H54 (cell line): Measurements from ENCODE around the gene ZNF821.

Experiments used
- DNase-seq: peaks from one replicate; pipeline ENCODE4 v3.0.0; 2011; ENCODE audit warnings: low spot score, mixed read lengths; ENCODE audit not compliant: insufficient read length
- FAIRE-seq: peaks from 3 replicates; lab custom pipeline; 2011; peaks lifted over from hg19 to GRCh38; lab: Jason Lieb, UNC
- POLR2A ChIP-seq: IDR thresholded peaks from 2 replicates; pipeline ENCODE4 v1.6.1; 2011; ENCODE audit warnings: low read depth, mild to moderate bottlenecking, low read length

The ZNF821 gene

DNA sequence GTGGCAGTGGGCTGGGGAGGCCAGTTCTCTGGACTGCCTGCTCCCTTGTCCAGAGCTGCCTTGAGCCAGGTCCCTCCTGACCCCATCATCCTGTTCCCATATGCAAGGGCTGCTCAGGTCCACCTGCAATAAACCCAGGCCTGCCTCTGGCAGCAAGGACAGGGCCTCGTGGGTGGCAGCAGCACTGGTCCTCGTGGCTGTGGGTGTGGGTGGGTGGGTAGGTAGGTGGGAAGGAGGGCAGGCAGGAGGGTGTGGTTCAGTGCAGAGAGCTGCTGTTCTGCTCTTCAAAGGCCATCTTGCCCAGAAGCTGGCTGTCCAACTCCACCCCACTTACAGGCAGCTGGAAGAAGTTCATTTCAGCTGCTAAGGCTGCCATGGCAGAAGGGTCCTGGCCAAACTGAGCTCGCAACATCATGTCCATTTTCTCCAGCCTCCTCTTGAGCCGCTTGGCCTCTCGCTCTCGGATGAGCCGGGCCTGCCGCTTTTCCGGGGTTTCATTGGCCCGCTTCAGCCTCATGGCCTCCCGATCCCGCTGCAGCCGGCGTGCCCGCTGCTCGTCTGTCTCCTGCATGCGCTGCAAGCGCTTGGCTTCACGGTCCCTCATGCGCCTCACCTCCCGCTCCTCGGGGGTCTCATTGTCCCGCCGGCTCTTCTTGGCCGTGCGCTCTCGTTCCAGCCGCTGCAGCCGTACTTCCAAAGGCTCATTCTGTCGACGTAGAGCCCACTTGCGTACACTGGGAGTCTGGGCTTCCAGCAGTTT, 24.0 kb downstream of the ZNF821 start:
- no peak for DNase-seq
- TF ChIP-seq POLR2A, result no peak
- no peak for FAIRE-seq

DNA sequence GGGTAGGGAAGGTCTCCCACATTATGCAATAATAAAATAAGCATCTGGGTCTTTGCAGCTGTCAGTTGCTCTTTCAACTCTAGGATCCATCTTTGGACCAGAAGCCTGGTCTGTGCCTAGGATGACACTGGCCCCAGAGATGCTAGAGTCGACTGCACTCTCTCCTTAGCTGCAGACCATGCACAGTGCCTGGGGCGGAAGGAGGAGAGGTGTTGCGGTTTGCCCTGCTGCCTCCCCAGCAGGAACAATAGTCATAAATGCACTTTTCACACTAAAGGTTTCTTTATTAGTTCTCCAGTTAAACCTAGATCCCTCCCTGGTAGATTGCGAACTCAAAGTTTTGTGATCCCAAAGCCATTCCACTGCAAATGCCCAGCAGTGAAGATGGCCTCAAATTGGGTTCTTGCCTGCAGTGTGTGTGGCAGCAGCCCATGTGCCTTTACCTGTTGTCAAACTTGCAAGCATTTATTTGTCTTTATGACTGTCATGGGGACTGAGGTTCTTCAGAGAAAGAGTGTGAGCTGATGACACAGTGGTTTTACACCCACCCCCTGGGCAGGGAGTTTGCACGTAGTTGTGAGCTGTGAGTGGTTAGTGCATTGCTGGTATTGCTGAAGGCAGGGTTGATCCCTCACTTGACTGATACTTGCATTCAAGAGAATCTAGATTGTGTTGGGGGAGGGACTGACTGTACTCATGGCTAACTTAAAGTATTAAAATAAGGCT, 27.9 kb downstream of the ZNF821 start:
- DNase-seq (no peak), FAIRE-seq (no peak)
- no peak for TF ChIP-seq POLR2A

DNA sequence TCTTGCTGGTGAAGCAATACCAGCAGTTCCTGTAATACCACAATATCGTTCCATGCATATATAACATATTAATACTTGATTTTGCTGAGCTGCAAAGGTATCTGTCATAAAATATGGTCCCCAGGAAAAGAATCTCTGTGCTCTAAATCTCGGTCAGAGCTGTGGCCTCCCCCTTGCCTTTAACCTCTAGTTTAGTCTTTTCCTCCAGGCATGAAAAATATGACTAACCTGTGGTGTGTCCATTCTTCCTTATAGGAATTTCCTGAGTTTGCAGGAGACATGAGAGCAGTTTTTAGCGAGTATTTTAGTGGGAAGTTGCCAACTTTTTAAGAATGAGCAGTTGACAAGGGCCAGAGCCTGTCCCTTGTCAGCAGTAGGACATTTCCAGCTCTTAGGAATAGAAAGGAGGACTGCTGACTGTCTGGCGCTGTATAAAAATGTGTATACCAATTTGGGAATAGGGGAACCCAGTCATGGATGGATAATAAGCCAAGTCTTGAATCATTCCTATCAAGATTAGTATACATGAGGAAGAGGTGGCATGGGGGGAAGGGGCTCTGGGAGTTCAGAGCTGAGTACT, 29.5 kb downstream of the ZNF821 start:
- no peak for TF ChIP-seq POLR2A
- FAIRE-seq (no peak), DNase-seq (no peak)

DNA sequence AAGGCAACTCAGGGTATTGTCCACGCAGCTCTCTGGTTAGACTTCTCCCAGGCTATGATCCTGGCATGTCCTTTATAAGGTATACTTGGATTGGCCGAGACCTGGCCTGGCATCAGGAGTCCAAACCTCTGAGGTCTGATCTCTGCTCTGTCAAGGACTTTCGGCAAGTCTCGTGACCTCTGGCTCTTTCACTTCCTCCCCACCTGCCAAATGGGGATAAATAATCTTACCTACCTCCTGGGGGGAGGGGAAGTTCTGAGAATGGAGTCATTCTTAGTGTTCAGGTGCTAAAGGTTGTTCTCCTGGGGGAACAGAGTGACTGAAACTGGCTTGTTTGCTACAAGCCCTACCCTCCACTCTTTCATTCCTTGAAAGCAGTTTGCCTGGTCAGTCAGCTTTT, 30.6 kb downstream of the ZNF821 start:
- FAIRE-seq, result no peak
- TF ChIP-seq POLR2A, result no peak
- DNase-seq, result no peak

DNA sequence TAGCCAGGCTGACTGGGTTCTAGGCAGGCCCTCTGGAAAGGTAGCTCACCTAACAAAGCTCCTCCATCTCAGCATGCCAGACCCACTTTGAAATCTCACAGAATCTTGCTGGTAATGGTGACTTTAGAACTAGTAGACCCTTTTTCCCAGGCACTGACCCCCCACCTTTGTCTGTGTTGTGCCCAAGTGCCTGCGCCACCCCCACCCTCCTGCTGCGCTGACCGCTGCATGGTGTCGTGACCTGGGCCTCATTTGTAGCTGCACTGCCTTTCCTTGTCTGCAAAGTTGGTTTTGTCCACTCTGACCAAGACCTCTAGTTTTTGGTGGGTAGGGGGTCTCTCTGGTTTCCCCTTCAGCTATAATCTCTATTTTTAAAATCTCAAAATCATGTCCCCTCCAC, 31.4 kb downstream of the ZNF821 start:
- FAIRE-seq, result no peak
- no peak for TF ChIP-seq POLR2A
- no peak for DNase-seq

DNA sequence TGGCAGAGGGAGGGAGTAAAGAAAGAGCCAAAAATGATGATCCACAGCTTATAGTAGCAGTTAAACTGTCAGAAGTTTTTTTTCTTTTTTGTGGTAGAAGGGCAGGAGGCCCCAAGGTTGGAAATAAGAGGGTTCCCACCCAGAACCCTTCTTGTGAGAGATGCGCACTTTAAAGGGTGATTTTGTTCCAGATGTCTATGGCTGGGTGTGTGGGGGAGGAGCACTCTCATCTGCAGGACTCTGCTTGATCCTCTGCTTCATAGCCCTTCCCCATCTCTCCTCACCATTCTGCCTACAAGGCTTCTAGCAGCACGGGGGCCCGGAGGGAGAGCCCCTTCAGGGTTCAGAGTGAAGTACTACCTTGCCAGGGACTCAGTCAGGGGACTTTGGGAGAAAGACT, 31.8 kb downstream of the ZNF821 start:
- no peak for FAIRE-seq
- no peak for TF ChIP-seq POLR2A
- DNase-seq, result no peak

DNA sequence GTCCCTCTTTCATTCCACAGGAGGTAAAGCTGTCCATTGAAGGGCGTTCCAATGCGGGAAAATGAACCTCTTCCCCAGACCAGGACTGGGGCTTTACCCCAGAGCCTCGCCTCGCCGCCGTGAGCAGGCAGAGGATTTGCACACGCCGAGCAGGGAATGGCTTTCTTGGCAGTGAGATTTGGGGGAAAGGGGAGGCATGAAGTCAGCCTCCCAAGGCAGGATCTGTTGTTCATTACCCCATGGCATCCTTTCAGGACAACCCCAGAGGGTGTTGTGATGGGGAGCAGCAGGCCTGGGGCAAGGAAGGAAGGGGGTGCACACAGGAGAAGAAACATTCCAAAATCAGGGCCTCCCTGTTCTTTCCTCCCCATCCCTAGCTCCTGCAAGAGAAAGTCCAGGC, 32.2 kb downstream of the ZNF821 start:
- DNase-seq (no peak), FAIRE-seq (no peak)
- TF ChIP-seq POLR2A, result no peak

DNA sequence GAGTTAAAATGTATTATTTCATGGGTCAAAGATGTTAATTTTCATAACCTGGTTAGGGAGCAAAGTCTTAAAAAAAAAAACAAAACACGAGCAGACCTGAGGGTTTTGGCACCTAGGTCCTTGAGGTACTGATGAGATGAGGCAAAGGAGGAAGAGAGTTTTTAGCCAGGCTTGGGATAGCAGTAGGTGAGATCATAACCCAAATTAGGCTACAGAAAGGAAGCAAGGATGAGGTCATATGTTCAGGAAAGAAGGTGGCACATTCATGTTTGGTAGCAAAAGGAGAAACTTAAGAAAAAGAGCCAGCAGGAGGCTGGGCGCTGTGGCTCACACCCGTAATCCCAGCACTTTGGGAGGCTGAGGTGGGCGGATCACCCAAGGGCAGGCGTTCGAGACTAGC, 35.4 kb downstream of the ZNF821 start:
- no peak for FAIRE-seq
- TF ChIP-seq POLR2A, result no peak
- DNase-seq, result no peak

DNA sequence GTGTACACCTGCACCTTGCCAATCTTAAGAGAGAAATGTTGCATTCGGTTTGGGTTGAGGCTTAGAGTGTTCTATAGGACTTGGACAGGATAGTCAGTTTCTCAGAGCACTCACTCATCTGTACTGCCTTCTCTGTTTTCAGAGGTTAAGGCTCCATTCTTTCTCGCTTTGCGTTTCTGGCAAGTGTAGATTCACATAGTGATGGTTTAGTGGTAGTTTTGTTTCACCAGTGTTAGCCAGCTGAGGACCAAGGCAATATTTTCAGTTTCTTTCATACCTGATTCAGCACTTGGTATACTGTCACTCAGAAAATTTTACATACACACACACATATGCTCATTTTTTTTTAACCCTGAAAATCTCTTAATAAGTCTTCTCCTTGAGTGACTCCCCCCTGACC, 36.9 kb downstream of the ZNF821 start:
- FAIRE-seq, result no peak
- DNase-seq, result no peak
- no peak for TF ChIP-seq POLR2A

DNA sequence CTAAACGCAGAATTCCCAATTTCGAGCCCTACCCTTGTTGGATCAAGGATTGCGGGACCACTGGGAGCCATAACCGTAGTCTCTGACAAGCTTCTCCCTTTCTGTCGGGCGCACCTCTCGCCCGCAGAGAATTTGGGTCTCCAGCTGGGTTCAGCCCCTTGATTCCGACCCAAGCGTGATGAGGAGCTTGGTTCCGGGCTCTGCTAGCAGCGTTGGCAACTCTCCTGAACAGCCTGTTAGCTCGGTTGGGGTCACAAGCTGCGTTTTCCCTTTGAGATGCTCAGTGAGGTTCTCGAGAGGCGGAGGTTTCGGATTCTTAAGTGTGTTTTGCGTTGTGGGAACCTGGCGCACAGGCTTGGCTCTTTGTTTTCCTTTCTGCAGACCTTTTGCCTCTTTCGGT, 37.6 kb downstream of the ZNF821 start:
- FAIRE-seq (no peak), DNase-seq (no peak)
- TF ChIP-seq POLR2A, result no peak

DNA sequence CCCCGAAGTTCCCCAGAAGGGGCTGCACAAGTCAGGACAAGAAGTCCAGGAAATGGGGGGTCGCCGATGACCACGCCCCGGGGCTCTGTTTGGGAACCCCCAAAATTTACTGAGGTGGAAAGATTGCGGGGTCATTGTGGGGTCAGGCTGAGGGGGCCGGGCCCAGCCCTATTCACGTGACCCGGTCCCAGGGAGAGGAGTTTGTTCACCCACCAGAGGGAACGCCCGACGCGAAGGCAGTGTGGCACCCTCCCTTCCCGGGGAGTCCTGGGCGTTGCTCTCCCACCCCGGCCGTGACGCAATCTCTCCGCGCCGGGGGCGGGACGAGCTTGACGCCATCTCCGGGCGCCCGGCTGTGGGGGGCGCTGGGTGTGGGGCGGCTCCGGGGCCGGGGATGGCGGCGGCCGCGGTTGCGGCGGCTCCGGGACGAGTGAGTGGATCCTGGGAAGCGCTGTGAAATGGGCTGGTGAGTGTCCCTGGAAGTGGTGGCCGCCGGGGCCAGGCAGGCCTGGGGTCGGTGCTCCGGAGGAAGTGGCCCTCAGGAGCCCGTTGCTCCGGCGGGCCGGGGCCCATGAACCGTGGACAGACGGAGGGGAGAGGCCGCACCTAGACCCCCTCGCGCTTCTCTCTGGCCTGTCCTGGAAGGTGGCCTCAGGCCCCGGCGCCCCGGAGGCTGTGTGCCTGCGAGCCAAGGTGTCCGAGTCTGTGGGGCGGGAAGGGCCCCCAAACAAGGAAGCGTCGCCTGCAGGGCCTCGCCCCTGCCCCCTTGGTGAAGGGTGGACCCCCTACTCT, 38.1 kb downstream of the ZNF821 start, which contains the start of gene ATXN1L:
Gene ATXN1L, plus strand, starts transcription at position 338 of the 792 bp plus-strand sequence. CDS start 3,765 bp downstream, outside the sequence.
- peak; percentile 20 for FAIRE-seq
- DNase-seq, result peak; percentile 93
- TF ChIP-seq POLR2A, result peak; percentile 82

DNA sequence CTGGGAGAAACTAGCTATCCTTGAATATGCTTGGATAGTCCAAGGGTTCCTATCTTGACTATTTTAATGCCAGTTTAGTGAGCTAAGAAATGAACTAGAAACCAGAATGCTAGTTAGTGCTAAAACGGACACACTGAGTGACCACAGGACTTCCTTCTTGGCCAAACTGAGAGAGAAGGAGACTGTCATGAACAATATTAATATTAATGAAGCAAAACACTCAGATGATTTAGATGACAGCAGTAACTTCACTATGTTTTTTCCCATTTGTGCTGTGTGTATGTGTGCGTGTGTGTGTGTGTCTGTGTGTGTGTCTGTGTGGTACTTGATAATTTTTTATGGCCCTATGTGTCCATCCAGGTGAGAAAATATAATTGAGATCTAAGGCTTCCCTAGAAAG, 40.4 kb downstream of the ZNF821 start:
- FAIRE-seq (no peak), DNase-seq (no peak)
- TF ChIP-seq POLR2A, result no peak

DNA sequence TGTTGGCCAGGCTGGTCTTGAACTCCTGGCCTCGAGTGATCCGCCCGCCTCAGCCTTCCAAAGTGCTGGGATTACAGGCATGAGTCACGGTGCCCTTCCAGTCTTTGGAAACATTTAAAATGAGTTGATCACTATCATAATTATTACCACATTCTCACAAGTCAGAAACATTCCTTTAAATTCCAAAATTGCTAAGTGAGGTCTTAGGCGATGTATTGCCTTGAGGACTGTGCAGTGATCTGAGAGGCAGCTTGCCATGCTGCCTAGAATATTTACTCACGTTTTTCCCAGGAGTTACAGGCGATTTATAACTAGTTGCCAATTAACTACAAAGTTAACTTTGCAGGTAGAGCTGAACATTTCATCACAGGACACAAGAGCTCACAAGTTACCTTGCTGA, 43.9 kb downstream of the ZNF821 start:
- DNase-seq, result no peak

DNA sequence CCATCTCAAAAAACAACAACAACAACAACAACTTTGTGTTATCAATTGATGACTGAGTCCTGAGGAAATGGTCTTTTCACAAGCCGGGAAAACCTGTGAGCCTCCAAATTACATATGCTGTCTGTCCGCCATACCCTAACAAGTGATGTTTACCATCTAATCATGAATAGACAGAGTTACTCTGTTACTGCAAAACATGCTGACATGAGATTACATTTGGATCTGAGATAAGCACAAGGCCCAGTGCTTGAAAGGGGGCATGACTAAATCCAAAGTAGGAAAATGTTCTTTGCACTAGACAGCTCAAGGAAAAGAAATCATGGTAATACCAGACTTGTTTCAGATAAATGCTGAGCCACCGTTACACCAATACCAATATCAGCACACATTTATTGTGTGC, 46.8 kb downstream of the ZNF821 start:
- TF ChIP-seq POLR2A, result no peak
- no peak for DNase-seq
- FAIRE-seq, result no peak

More for the DNA sequence above, 43.9 kb downstream of the ZNF821 start:
- FAIRE-seq, result no peak
- no peak for TF ChIP-seq POLR2A
